ENCODE data around the gene UBE3B. TPM values are rescaled to one million over a fixed set of nuclear protein-coding genes. Genes with fewer than 3 reads are reported as not detected.
A peak's percentile ranks its signal among the peaks of the same experiment; 100 is the strongest.

Gene UBE3B
- polyA plus RNA-seq, 6 donors from 2014 or later: 19.8 to 30.1 (median 24.4) TPM

- ATAC-seq (ENCODE audit: low read depth in 2 of 2): no peak
- DNase-seq: no peak
- H3K4me1 Mint-ChIP-seq: peaks cover 6 to 21% (median 13%) of the 10 kb centered on the region in 3 donors
- no peaks in the 10 kb centered on the region for H3K9me3 Mint-ChIP-seq
- H3K27me3 Mint-ChIP-seq: no peaks in the 10 kb centered on the region
- H3K36me3 Mint-ChIP-seq: peaks cover 6 to 8% of the 10 kb centered on the region in 2 donors
- no peak overlapping the region for H3K27ac Mint-ChIP-seq
- H3K4me3 Mint-ChIP-seq: no peak overlapping the region
These were observed 5.9 kb downstream of the UBE3B start for GRCh38 chr12:109483346-109483745.

GRCh38 chr12:109485201-109485600, 7.8 kb downstream of the UBE3B start:
- DNase-seq (no peak), ATAC-seq (ENCODE audit: low read depth in 2 of 2) (no peak)
- Mint-ChIP-seq H3K9me3 (no peaks in the 10 kb centered on the region), H3K4me1 (peaks cover 0 to 3% (median 0%) of the 10 kb centered on the region in 3 donors), H3K27ac (peak overlapping the region in 1 of 6 donors; percentile 56), H3K4me3 (no peak overlapping the region), H3K36me3 (peaks cover 16 to 23% of the 10 kb centered on the region in 2 donors), H3K27me3 (no peaks in the 10 kb centered on the region)

- H3K9me3 Mint-ChIP-seq: no peaks in the 10 kb centered on the region
- H3K27me3 Mint-ChIP-seq: no peaks in the 10 kb centered on the region
- H3K27ac Mint-ChIP-seq: peak overlapping the region in 1 of 6 donors; percentile 9
- peaks cover 26 to 35% of the 10 kb centered on the region in 2 donors for H3K36me3 Mint-ChIP-seq
- no peak overlapping the region for H3K4me3 Mint-ChIP-seq
- no peaks in the 10 kb centered on the region for H3K4me1 Mint-ChIP-seq
- no peak for DNase-seq
- ATAC-seq (ENCODE audit: low read depth in 2 of 2): no peak
These were observed 10.0 kb downstream of the UBE3B start for GRCh38 chr12:109487181-109488050.

GRCh38 chr12:109488051-109488665, 10.7 kb downstream of the UBE3B start:
- Mint-ChIP-seq H3K27me3 (no peaks in the 10 kb centered on the region), H3K9me3 (no peaks in the 10 kb centered on the region), H3K36me3 (peaks cover 28 to 37% of the 10 kb centered on the region in 2 donors), H3K4me1 (no peaks in the 10 kb centered on the region), H3K4me3 (no peak overlapping the region), H3K27ac (peak overlapping the region in 1 of 6 donors; percentile 64)
- no peak for ATAC-seq (ENCODE audit: low read depth in 2 of 2)
- DNase-seq: no peak

GRCh38 chr12:109489016-109489954, 11.9 kb downstream of the UBE3B start:
- ATAC-seq (ENCODE audit: low read depth in 2 of 2) (no peak), DNase-seq (no peak)
- H3K4me3 Mint-ChIP-seq: no peak overlapping the region
- H3K27me3 Mint-ChIP-seq: no peaks in the 10 kb centered on the region
- H3K36me3 Mint-ChIP-seq: peaks cover 34 to 45% of the 10 kb centered on the region in 2 donors
- H3K9me3 Mint-ChIP-seq: no peaks in the 10 kb centered on the region
- H3K4me1 Mint-ChIP-seq: no peaks in the 10 kb centered on the region
- H3K27ac Mint-ChIP-seq: no peak overlapping the region

GRCh38 chr12:109489955-109490565, 12.6 kb downstream of the UBE3B start:
- Mint-ChIP-seq H3K27ac (peak overlapping the region in 2 of 6 donors; percentile 67 to 92), H3K4me1 (no peaks in the 10 kb centered on the region), H3K9me3 (no peaks in the 10 kb centered on the region), H3K27me3 (no peaks in the 10 kb centered on the region), H3K4me3 (no peak overlapping the region), H3K36me3 (peaks cover 39 to 49% of the 10 kb centered on the region in 2 donors)
- no peak for ATAC-seq (ENCODE audit: low read depth in 2 of 2)
- no peak for DNase-seq

- Mint-ChIP-seq H3K36me3 (peaks cover 52 to 61% of the 10 kb centered on the region in 2 donors), H3K9me3 (peaks cover 0 to 4% (median 2%) of the 10 kb centered on the region in 7 donors), H3K4me3 (no peak overlapping the region), H3K4me1 (no peaks in the 10 kb centered on the region), H3K27me3 (no peaks in the 10 kb centered on the region), H3K27ac (no peak overlapping the region)
- DNase-seq (no peak), ATAC-seq (ENCODE audit: low read depth in 2 of 2) (no peak)
These were observed 14.2 kb downstream of the UBE3B start for GRCh38 chr12:109491671-109492070.

- Mint-ChIP-seq H3K36me3 (peaks cover 54 to 62% of the 10 kb centered on the region in 2 donors), H3K9me3 (peaks cover 0 to 4% (median 2%) of the 10 kb centered on the region in 7 donors), H3K4me3 (no peak overlapping the region), H3K27ac (no peak overlapping the region), H3K4me1 (no peaks in the 10 kb centered on the region), H3K27me3 (no peaks in the 10 kb centered on the region)
- ATAC-seq (ENCODE audit: low read depth in 2 of 2): no peak
- DNase-seq: no peak
These were observed 14.9 kb downstream of the UBE3B start for GRCh38 chr12:109492371-109492770.

GRCh38 chr12:109493090-109493489, 15.7 kb downstream of the UBE3B start:
- no peak for ATAC-seq (ENCODE audit: low read depth in 2 of 2)
- no peaks in the 10 kb centered on the region for H3K27me3 Mint-ChIP-seq
- H3K36me3 Mint-ChIP-seq: peaks cover 60 to 62% of the 10 kb centered on the region in 2 donors
- DNase-seq: no peak
- peak overlapping the region in 1 of 6 donors; percentile 6 for H3K27ac Mint-ChIP-seq
- H3K9me3 Mint-ChIP-seq: peaks cover 0 to 4% (median 2%) of the 10 kb centered on the region in 7 donors
- no peaks in the 10 kb centered on the region for H3K4me1 Mint-ChIP-seq
- no peak overlapping the region for H3K4me3 Mint-ChIP-seq

GRCh38 chr12:109493938-109494337, 16.5 kb downstream of the UBE3B start:
- Mint-ChIP-seq H3K27ac (no peak overlapping the region), H3K36me3 (peaks cover 57 to 63% of the 10 kb centered on the region in 2 donors)

GRCh38 chr12:109494348-109494881, 17.0 kb downstream of the UBE3B start:
- H3K9me3 Mint-ChIP-seq: peaks cover 0 to 4% (median 2%) of the 10 kb centered on the region in 7 donors
- peak overlapping the region in 2 of 6 donors; percentile 20 to 53 for H3K27ac Mint-ChIP-seq
- no peak for ATAC-seq (ENCODE audit: low read depth in 2 of 2)
- H3K36me3 Mint-ChIP-seq: peaks cover 52 to 58% of the 10 kb centered on the region in 2 donors
- no peaks in the 10 kb centered on the region for H3K27me3 Mint-ChIP-seq
- H3K4me3 Mint-ChIP-seq: no peak overlapping the region
- no peaks in the 10 kb centered on the region for H3K4me1 Mint-ChIP-seq
- no peak for DNase-seq

More at GRCh38 chr12:109493938-109494337, 16.5 kb downstream of the UBE3B start:
- DNase-seq (no peak), ATAC-seq (ENCODE audit: low read depth in 2 of 2) (no peak)
- Mint-ChIP-seq H3K4me3 (no peak overlapping the region), H3K27me3 (no peaks in the 10 kb centered on the region), H3K9me3 (peaks cover 0 to 4% (median 2%) of the 10 kb centered on the region in 7 donors), H3K4me1 (no peaks in the 10 kb centered on the region)

- peaks cover 0 to 4% (median 2%) of the 10 kb centered on the region in 7 donors for H3K9me3 Mint-ChIP-seq
- H3K36me3 Mint-ChIP-seq: peaks cover 49 to 57% of the 10 kb centered on the region in 2 donors
- no peak for DNase-seq
- H3K4me3 Mint-ChIP-seq: no peak overlapping the region
- H3K27ac Mint-ChIP-seq: peak overlapping the region in 1 of 6 donors; percentile 53
- no peaks in the 10 kb centered on the region for H3K4me1 Mint-ChIP-seq
- no peak for ATAC-seq (ENCODE audit: low read depth in 2 of 2)
- H3K27me3 Mint-ChIP-seq: no peaks in the 10 kb centered on the region
These were observed 17.6 kb downstream of the UBE3B start for GRCh38 chr12:109495012-109495411.

Data from naive B cell (primary cell).